T-cell (primary cell): Measurements from ENCODE around the gene DLG2. TPM values are rescaled to one million over a fixed set of nuclear protein-coding genes. Genes with fewer than 3 reads are reported as not detected.

Experiments used
- ATAC-seq, 4 experiments: fragments of 200-7000 bp in 3 of 4; fragments of 150-1000 bp in 1 of 4; cut with Tn5 transposase; replicated peaks in 1 of 4; 1 replicate in 3 of 4; 2 replicates in 1 of 4; pipeline ENCODE4 v1.10.0; 2021; ENCODE audit warnings: moderate library complexity in 3 of 4, mild to moderate bottlenecking in 2 of 4, moderate number of reproducible peaks in 1 of 4
- CTCF ChIA-PET, 2 donors: fragments of 300-600 bp; sonication (Branson Sonifier 250); formaldehyde crosslinking; loops; one replicate each; lab custom pipeline; 2022; ENCODE audit warnings: antibody characterized with exemption in 2 of 2; lab: Charles Lee
- POLR2A ChIA-PET, 2 donors: fragments of 300-600 bp; sonication (Branson Sonifier 250); formaldehyde crosslinking; loops; one replicate each; lab custom pipeline; 2022; ENCODE audit warnings: antibody characterized with exemption in 2 of 2; lab: Charles Lee
- DNase-seq, 35 experiments: peaks; one replicate each; pipeline versions ENCODE4 v3.0.0 to v3.0.0-alpha.2; 2013 to 2023
- H3K27ac ChIP-seq: one replicate; pipeline ENCODE4 v1.5.1; 2013; ENCODE audit warnings: low read length
- H3K27me3 ChIP-seq, 2 experiments: replicated peaks in 1 of 2; 1 replicate in 1 of 2; 2 replicates in 1 of 2; pipeline versions ENCODE4 v1.6.1 to v1.7.0; 2013; ENCODE audit warnings: low read length in 1 of 2, mixed read lengths in 1 of 2; ENCODE audit not compliant: control insufficient read depth in 2 of 2, insufficient read depth in 2 of 2; ENCODE audit errors: extremely low read depth in 1 of 2
- H3K36me3 ChIP-seq, 2 donors: 1 replicate in 1 of 2; 2 replicates in 1 of 2; pipeline versions ENCODE4 v1.6.1 to v1.7.0; 2013; ENCODE audit warnings: low read length in 1 of 2; ENCODE audit not compliant: control insufficient read depth in 2 of 2, insufficient read depth in 1 of 2; ENCODE audit errors: extremely low read depth in 1 of 2
- H3K4me1 ChIP-seq, 2 experiments: 1 replicate in 1 of 2; 2 replicates in 1 of 2; pipeline versions ENCODE4 v1.6.1 to v1.7.0; 2013; ENCODE audit warnings: low read length in 2 of 2, mixed read lengths in 1 of 2; ENCODE audit not compliant: insufficient read depth in 2 of 2, control insufficient read depth in 1 of 2; ENCODE audit errors: extremely low read depth in 1 of 2
- H3K4me3 ChIP-seq, 2 donors: 1 replicate in 1 of 2; 2 replicates in 1 of 2; pipeline versions ENCODE4 v1.5.1 to v1.7.0; 2013; ENCODE audit warnings: mild to moderate bottlenecking in 2 of 2, low read length in 1 of 2, moderate library complexity in 1 of 2; ENCODE audit not compliant: control insufficient read depth in 1 of 2; ENCODE audit errors: extremely low read depth in 1 of 2
- H3K9me3 ChIP-seq: 2 replicates; pipeline ENCODE4 v1.7.0; 2013
- H3K27ac Mint-ChIP-seq, 2 donors: one replicate each; pipeline ENCODE4 v1.8.0; 2020 to 2021; ENCODE audit warnings: mild to moderate bottlenecking in 2 of 2, mixed read lengths in 2 of 2
- H3K27me3 Mint-ChIP-seq, 2 donors: one replicate each; pipeline ENCODE4 v1.8.0; 2021 to 2022; ENCODE audit warnings: mixed read lengths in 2 of 2
- H3K36me3 Mint-ChIP-seq: one replicate; pipeline ENCODE4 v1.8.0; 2021; ENCODE audit warnings: mixed read lengths
- H3K4me1 Mint-ChIP-seq, 3 donors: one replicate each; pipeline ENCODE4 v1.8.0; 2020 to 2022; ENCODE audit warnings: mixed read lengths in 3 of 3, mild to moderate bottlenecking in 1 of 3
- H3K4me3 Mint-ChIP-seq, 3 donors: one replicate each; pipeline ENCODE4 v1.8.0; 2020 to 2022; ENCODE audit warnings: mild to moderate bottlenecking in 3 of 3, mixed read lengths in 3 of 3, moderate library complexity in 3 of 3
- H3K9me3 Mint-ChIP-seq, 3 donors: one replicate each; pipeline ENCODE4 v1.8.0; 2020 to 2022; ENCODE audit warnings: mixed read lengths in 3 of 3
- WGBS: methylation state at CpG from one replicate; pipeline ENCODE4 v1.1.5; 2013; ENCODE audit warnings: missing lambda C conversion rate; ENCODE audit not compliant: insufficient coverage; 5-methylcytosine and 5-hydroxymethylcytosine counted together
- total RNA-seq, 35 experiments: library from RNA in 6 of 35; stranded (reverse) in 6 of 35; fragments of 120-200 nt in 1 of 35; gene quantifications; one replicate each; pipeline versions ENCODE4 v1.2.1 to v1.2.4 and lab custom pipeline; 2013 to 2026

DLG2 gene
- total RNA-seq, 5 donors from 2014 or later (not counting 1 experiment from before 2014, with no cell fraction given) = 2.3 to 4.1 (median 2.9) TPM

DNA sequence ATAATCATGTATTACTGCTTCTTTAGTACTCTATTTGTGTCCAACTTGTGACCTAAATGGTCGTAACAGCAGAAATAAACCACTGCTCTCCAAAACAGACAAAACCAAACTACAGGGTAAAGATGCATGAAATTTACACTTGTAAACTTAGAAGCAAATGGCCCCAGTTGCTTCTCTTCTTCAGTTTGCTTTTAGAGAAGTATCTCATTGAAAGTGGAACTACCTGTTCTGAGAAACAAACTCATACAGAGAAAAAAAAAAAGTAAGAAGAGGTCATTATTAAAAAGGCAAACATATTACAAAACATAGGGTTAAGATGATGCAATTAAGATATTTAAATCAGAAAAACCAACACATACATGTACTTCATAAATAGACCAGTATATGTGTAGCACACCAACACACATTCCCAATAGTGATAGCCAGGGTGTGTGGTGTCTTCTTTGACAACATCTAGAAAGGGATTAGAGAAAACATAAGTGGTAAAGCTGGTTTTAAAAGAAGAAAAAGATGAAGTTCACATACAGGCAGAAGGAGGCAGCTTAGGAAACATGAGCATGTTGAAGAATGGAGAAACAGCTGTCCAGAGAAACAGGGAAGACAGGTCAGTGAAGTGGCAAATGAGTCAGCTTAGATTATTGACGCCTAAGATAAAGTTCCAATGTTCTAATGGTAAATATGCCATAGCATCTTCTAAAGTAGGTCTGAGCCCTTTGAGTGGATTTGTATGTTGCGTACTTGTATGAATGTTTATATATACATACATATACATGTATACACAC is 1496.3 kb downstream of the DLG2 start:
- no peaks in the 10 kb centered on the region for H3K4me1 Mint-ChIP-seq
- ChIA-PET POLR2A (no interaction called here), CTCF (no interaction called here)
- Histone ChIP-seq H3K4me3 (no peak overlapping the region), H3K4me1 (no peaks in the 10 kb centered on the region), H3K9me3 (no peaks in the 10 kb centered on the region), H3K27ac (no peak overlapping the region), H3K27me3 (no peaks in the 10 kb centered on the region), H3K36me3 (no peaks in the 10 kb centered on the region)
- no peak overlapping the region for H3K27ac Mint-ChIP-seq
- no peaks in the 10 kb centered on the region for H3K27me3 Mint-ChIP-seq
- H3K4me3 Mint-ChIP-seq = no peak overlapping the region
- H3K36me3 Mint-ChIP-seq = no peaks in the 10 kb centered on the region
- ATAC-seq = no peak
- no peak for DNase-seq
- no CpG with 5 or more reads among the region's 3 CpGs for WGBS
- peaks cover 10 to 22% (median 15%) of the 10 kb centered on the region in 3 donors for H3K9me3 Mint-ChIP-seq

DNA sequence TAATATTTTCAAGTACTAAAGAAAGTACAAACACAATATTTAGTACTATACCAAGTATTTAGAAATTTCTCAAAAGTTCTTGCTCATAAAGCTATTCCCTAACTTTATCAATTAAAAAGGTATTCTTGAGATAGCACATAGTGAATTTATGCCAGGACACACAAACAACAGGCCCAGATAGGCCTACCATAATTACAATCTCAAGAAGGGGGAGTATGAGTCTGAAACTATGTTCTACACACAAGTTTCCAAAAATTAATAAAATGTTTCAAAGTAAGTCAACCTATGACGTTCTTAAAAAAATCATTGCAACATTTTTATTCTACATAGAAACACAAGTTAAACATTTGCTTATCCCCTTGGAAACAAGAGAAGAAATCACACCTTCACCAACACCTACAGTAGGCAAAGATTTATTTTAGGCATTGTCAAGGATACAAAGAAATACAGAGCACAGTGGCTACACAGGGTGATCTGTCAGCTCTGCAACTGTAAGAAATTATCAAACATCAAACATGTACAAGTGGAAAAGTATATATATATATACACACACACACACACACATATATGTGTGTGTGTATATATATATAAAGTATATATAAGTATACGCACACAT is 1497.1 kb downstream of the DLG2 start:
- H3K36me3 ChIP-seq = no peaks in the 10 kb centered on the region
- H3K27me3 ChIP-seq = no peaks in the 10 kb centered on the region
- no peaks in the 10 kb centered on the region for H3K4me1 ChIP-seq
- CTCF ChIA-PET = no interaction called here
- DNase-seq (no peak), ATAC-seq (no peak)
- Mint-ChIP-seq H3K9me3 (peaks cover 5 to 16% (median 10%) of the 10 kb centered on the region in 3 donors), H3K4me3 (no peak overlapping the region), H3K36me3 (no peaks in the 10 kb centered on the region), H3K4me1 (no peaks in the 10 kb centered on the region), H3K27ac (no peak overlapping the region), H3K27me3 (no peaks in the 10 kb centered on the region)
- no peaks in the 10 kb centered on the region for H3K9me3 ChIP-seq
- no peak overlapping the region for H3K27ac ChIP-seq
- no peak overlapping the region for H3K4me3 ChIP-seq
- no CpG with 5 or more reads among the region's 2 CpGs for WGBS
- POLR2A ChIA-PET = no interaction called here

DNA sequence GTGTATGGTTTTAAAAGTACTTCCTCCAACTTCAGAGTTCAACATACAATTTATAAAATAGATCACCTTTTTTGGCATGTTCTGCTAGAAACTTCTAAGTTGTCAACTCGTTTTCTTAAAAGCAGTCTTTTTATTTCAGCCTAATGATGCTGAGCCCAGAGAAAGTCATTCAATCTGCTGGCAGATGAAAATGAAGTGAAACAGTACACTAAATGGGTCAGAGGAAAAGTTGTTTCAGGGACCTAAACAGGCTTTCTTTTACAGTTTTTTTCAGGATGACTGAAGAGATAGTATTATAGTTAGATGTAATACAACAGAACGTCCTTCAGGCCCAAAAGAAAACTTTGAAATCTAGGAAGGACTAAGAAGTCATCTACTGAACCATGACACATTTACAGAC is 1498.3 kb downstream of the DLG2 start:
- no peaks in the 10 kb centered on the region for H3K36me3 Mint-ChIP-seq
- no peaks in the 10 kb centered on the region for H3K4me1 Mint-ChIP-seq
- no peaks in the 10 kb centered on the region for H3K36me3 ChIP-seq
- no peaks in the 10 kb centered on the region for H3K9me3 ChIP-seq
- no peaks in the 10 kb centered on the region for H3K27me3 Mint-ChIP-seq
- WGBS = no CpG with 5 or more reads among the region's 2 CpGs
- H3K27ac Mint-ChIP-seq = no peak overlapping the region
- ATAC-seq (no peak), DNase-seq (no peak)
- no peaks in the 10 kb centered on the region for H3K4me1 ChIP-seq
- no peak overlapping the region for H3K4me3 Mint-ChIP-seq
- H3K9me3 Mint-ChIP-seq = peaks cover 5 to 16% (median 10%) of the 10 kb centered on the region in 3 donors
- no peak overlapping the region for H3K4me3 ChIP-seq
- H3K27ac ChIP-seq = no peak overlapping the region
- POLR2A ChIA-PET = no interaction called here
- H3K27me3 ChIP-seq = no peaks in the 10 kb centered on the region
- CTCF ChIA-PET = no interaction called here

GRCh38 chr11:84117394-84117793 is 1509.8 kb downstream of the DLG2 start:
- no peaks in the 10 kb centered on the region for H3K36me3 Mint-ChIP-seq
- no CpG with 5 or more reads among the region's 1 CpG for WGBS
- ChIA-PET CTCF (interaction anchor here in 1 of 2 donors (0.5 kb wide), 1 partner anchor 756 kb away, joined by 3 read pairs; no protein-coding TSS in a partner anchor), POLR2A (no interaction called here)
- no peak overlapping the region for H3K4me3 Mint-ChIP-seq
- no peak for DNase-seq
- ATAC-seq = no peak
- H3K36me3 ChIP-seq = no peaks in the 10 kb centered on the region
- H3K27ac Mint-ChIP-seq = no peak overlapping the region
- peaks cover 2% of the 10 kb centered on the region for H3K9me3 ChIP-seq
- H3K27ac ChIP-seq = no peak overlapping the region
- peaks cover 6 to 12% (median 6%) of the 10 kb centered on the region in 3 donors for H3K9me3 Mint-ChIP-seq
- H3K27me3 ChIP-seq = no peaks in the 10 kb centered on the region
- no peak overlapping the region for H3K4me3 ChIP-seq
- H3K27me3 Mint-ChIP-seq = no peaks in the 10 kb centered on the region
- H3K4me1 ChIP-seq = no peaks in the 10 kb centered on the region
- no peaks in the 10 kb centered on the region for H3K4me1 Mint-ChIP-seq

DNA sequence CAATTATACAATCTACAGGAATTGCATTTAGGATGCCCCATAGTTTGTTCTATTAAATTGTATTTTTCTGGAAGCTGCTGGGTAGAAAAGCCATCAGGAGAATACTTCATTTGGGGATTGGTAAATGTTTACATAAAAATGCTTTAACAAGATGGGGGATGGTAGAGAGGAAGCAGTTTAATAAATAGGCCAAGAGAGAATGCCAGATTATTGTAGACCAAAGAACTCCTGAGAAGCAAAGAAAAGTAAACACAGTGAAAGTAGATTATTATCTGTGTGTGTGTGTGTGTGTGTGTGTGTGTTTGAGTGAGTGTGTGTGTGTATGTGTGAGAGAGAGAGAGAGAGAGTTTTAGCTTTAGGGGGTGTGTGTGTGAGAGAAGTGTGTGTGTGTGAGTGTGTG is 1520.6 kb downstream of the DLG2 start:
- POLR2A ChIA-PET = no interaction called here
- Mint-ChIP-seq H3K27me3 (no peaks in the 10 kb centered on the region), H3K4me3 (no peak overlapping the region), H3K9me3 (peaks cover 4 to 13% (median 5%) of the 10 kb centered on the region in 3 donors), H3K27ac (no peak overlapping the region), H3K4me1 (no peaks in the 10 kb centered on the region), H3K36me3 (no peaks in the 10 kb centered on the region)
- H3K36me3 ChIP-seq = no peaks in the 10 kb centered on the region
- CTCF ChIA-PET = no interaction called here
- no peak overlapping the region for H3K27ac ChIP-seq
- no peaks in the 10 kb centered on the region for H3K4me1 ChIP-seq
- no peaks in the 10 kb centered on the region for H3K9me3 ChIP-seq
- DNase-seq (no peak), ATAC-seq (no peak)
- no peak overlapping the region for H3K4me3 ChIP-seq
- no peaks in the 10 kb centered on the region for H3K27me3 ChIP-seq

DNA sequence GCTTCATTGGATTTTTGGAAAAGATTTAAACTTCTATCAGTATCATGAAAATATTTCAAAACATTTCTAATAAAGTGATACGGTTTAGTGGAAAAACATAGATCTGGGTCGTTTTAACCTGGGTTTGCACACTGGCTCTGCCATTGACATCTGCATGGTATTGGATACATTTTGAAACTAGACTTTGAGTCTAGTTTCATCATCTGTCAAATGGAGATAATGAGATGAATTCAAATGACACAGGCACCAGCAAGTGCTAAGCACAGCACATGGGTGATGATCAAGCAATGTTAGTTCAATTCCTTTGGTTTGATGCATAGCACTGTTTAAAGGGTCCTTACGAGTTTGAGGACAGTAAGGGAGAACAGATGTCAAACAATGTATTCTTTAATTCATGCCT is 1522.0 kb downstream of the DLG2 start:
- no peaks in the 10 kb centered on the region for H3K36me3 Mint-ChIP-seq
- WGBS = no CpG with 5 or more reads among the region's 3 CpGs
- no peak overlapping the region for H3K27ac Mint-ChIP-seq
- DNase-seq (no peak), ATAC-seq (no peak)
- H3K4me1 ChIP-seq = no peaks in the 10 kb centered on the region
- no peak overlapping the region for H3K27ac ChIP-seq
- CTCF ChIA-PET = no interaction called here
- H3K36me3 ChIP-seq = no peaks in the 10 kb centered on the region
- H3K4me1 Mint-ChIP-seq = no peaks in the 10 kb centered on the region
- no peaks in the 10 kb centered on the region for H3K27me3 ChIP-seq
- no peaks in the 10 kb centered on the region for H3K27me3 Mint-ChIP-seq
- H3K9me3 Mint-ChIP-seq = peaks cover 0 to 13% (median 6%) of the 10 kb centered on the region in 3 donors
- H3K4me3 Mint-ChIP-seq = no peak overlapping the region
- H3K4me3 ChIP-seq = no peak overlapping the region
- no peaks in the 10 kb centered on the region for H3K9me3 ChIP-seq
- POLR2A ChIA-PET = no interaction called here
